ENCODE results near the gene WDR86.

The WDR86 gene

GRCh38 chr7:151427705-151428377 is 18.0 kb upstream of the WDR86 start:
- no peak for DNase-seq (ENCODE audit: low read depth)

GRCh38 chr7:151426904-151427704 is 17.3 kb upstream of the WDR86 start:
- DNase-seq (ENCODE audit: low read depth): no peak

DNA sequence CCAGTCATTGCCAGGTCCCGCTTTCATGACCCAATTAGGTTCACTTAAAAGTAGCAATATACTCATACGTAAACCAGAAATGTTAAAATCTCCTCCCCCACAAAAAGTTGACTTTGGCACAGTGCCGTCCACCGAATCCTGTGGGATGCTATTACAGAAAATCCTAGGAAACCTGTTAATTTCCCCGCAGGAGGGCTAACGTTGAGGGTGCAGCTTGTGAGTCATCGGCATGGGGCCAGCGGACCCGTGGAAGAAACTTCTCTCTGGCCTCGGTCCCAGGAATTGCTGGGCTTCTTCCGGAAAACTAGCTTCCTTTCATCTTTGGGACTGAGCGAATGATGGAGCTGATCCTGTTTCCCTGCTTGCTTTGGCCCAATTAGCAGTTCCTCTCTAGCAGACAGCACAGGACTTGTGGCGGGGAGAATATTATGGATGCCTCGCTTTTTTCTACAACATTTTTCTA is 16.6 kb upstream of the WDR86 start:
- no peak for DNase-seq (ENCODE audit: low read depth)

- no peak for DNase-seq (ENCODE audit: low read depth)
These were observed 16.0 kb upstream of the WDR86 start for GRCh38 chr7:151425670-151426440.

GRCh38 chr7:151424799-151425198 is 15.0 kb upstream of the WDR86 start:
- no peak for DNase-seq (ENCODE audit: low read depth)

GRCh38 chr7:151423936-151424335 is 14.1 kb upstream of the WDR86 start:
- no peak for DNase-seq (ENCODE audit: low read depth)

- DNase-seq (ENCODE audit: low read depth): no peak
These were observed 13.4 kb upstream of the WDR86 start for GRCh38 chr7:151423226-151423625.

DNA sequence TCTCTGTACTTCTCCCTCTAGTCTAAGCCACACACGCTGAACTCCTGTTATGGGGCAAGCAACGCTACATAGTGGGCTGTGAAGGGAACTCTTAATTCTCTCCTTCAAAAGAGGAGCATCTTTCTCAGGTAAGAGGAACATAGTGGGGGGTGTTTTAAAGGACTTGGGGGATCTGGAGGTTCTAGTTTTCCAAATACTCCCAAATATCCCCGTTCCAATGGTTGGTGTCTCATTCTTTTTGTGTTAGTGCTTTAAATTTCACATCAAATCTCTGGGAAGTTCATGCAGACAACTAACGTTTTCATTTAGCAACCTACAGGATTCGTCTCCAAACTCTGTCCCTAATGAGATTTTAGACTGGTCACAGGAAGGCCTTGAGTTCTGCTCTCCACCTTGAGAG is 12.4 kb upstream of the WDR86 start:
- DNase-seq (ENCODE audit: low read depth): no peak

DNA sequence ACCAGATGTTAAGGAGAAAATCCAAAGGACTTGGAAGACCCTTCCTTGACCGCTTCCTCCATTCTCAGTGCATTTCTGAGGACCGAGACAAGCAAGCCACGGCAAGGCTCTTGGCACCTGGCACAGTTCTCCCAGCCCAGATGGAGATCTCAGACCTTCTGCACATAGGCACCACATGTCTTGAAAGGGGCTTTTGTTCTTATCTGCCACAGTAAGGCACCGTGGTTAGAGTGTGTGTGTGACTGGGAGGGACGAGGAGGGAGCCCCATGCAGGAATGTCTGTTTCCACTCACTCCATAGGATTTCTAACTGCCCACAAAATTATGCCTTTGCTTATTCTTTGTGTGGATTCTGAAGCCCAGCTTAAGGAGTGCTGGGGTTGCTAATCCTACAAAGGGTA is 10.3 kb upstream of the WDR86 start:
- DNase-seq (ENCODE audit: low read depth): no peak

GRCh38 chr7:151416941-151417315 is 7.1 kb upstream of the WDR86 start:
- DNase-seq (ENCODE audit: low read depth): no peak

DNA sequence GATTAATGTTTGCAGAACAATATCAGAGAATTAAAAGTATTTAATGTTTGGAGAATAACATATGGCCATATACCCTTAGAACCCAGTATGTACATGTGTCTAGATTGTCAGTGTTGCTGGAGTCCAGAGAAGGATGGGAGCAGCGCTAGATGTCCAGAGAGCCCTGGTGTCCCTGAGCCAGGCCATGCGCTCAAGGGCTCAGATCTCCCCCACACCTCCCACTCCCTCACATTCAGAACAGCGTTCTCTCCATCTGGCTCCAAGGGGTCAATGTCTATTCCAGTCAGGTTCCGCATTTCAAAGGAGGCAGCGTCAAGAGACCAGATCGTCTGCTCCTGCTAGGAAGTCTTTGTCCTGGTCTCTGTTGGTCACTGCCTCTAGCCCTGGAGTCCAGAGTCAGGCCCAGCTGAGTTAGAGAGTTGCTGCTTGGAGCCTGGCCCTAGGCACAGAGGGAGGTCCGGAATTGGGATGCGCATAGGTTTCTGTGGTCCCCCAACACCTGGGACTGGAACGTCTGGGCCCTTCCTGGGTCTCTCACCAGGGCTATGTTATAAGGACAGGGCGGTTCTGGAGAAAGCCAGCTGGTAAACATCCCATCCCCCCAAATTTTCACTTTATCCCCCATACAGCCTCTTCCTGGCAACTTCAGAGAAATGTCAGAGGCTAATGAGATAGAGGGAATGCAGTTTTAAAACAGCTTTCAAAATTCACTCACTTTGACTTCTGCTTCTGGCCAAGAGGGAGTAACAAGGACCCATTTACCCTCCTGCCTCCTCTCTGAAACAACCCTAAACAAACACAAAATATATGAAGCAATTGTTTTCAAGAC is 6.5 kb upstream of the WDR86 start:
- no peak for DNase-seq (ENCODE audit: low read depth)

GRCh38 chr7:151415375-151416105 is 5.7 kb upstream of the WDR86 start:
- DNase-seq (ENCODE audit: low read depth): no peak

GRCh38 chr7:151413241-151413640 is 3.4 kb upstream of the WDR86 start:
- no peak for DNase-seq (ENCODE audit: low read depth)

GRCh38 chr7:151412318-151412717 is 2.5 kb upstream of the WDR86 start:
- no peak for DNase-seq (ENCODE audit: low read depth)

- DNase-seq (ENCODE audit: low read depth): no peak
These were observed 1.7 kb upstream of the WDR86 start for GRCh38 chr7:151411551-151411950.

- no peak for DNase-seq (ENCODE audit: low read depth)
These were observed 860 bp upstream of the WDR86 start for GRCh38 chr7:151410405-151411390.

- peak; percentile 13 for DNase-seq (ENCODE audit: low read depth)
These were observed 785 bp downstream of the WDR86 start for GRCh38 chr7:151408839-151409666.

- no peak for DNase-seq (ENCODE audit: low read depth)
These were observed 1.4 kb downstream of the WDR86 start for GRCh38 chr7:151408498-151408838.

GRCh38 chr7:151406886-151407583 is 2.8 kb downstream of the WDR86 start:
- no peak for DNase-seq (ENCODE audit: low read depth)
